OCI-LY1 (cell line): ENCODE measurements around the gene KDM1A.

Source experiments
- H2AFZ ChIP-seq: fragments of 200-600 bp; sonication (generic), shearing (Covaris generic); 2 replicates; pipeline ENCODE4 v1.6.0; 2014; ENCODE audit warnings: antibody characterized with exemption, mild to moderate bottlenecking, low read length
- H3F3A ChIP-seq: fragments of 200-600 bp; sonication (generic), shearing (Covaris generic); 2 replicates; pipeline ENCODE4 v1.6.0; 2014; ENCODE audit warnings: mild to moderate bottlenecking, antibody characterized with exemption, low read length, moderate library complexity; ENCODE audit not compliant: insufficient read depth
- H3K27ac ChIP-seq: fragments of 200-600 bp; sonication (generic); 2 replicates; pipeline ENCODE4 v1.5.1; 2014; ENCODE audit warnings: low read length, mixed run types, mild to moderate bottlenecking, low read depth; ENCODE audit not compliant: poor library complexity, severe bottlenecking
- H3K27me3 ChIP-seq: fragments of 200-600 bp; sonication (generic); 2 replicates; pipeline ENCODE4 v1.6.0; 2014; ENCODE audit warnings: antibody characterized with exemption, mild to moderate bottlenecking, low read length, moderate library complexity; ENCODE audit not compliant: insufficient read depth
- H3K36me3 ChIP-seq: fragments of 200-600 bp; sonication (generic); 2 replicates; pipeline ENCODE4 v1.6.1; 2014; ENCODE audit warnings: mild to moderate bottlenecking, antibody characterized with exemption, low read length, moderate library complexity, mixed read lengths; ENCODE audit not compliant: insufficient read depth
- H3K4me1 ChIP-seq: fragments of 200-600 bp; sonication (generic); 2 replicates; pipeline ENCODE4 v1.5.1; 2014; ENCODE audit warnings: mild to moderate bottlenecking, low read length, moderate library complexity; ENCODE audit not compliant: insufficient read depth, severe bottlenecking
- H3K4me2 ChIP-seq: fragments of 200-600 bp; sonication (generic), shearing (Covaris generic); 2 replicates; pipeline ENCODE4 v1.6.1; 2014; ENCODE audit warnings: low read length
- H3K4me3 ChIP-seq: fragments of 200-600 bp; sonication (generic); 2 replicates; pipeline ENCODE4 v1.5.1; 2014; ENCODE audit warnings: low read length, low read depth, mild to moderate bottlenecking, mixed read lengths; ENCODE audit not compliant: poor library complexity, severe bottlenecking
- H3K79me2 ChIP-seq: fragments of 200-600 bp; shearing (Covaris generic); 2 replicates; pipeline ENCODE4 v1.6.1; 2016; ENCODE audit warnings: mixed run types, low read length, mixed read lengths; ENCODE audit not compliant: insufficient read depth
- H3K9ac ChIP-seq: fragments of 200-600 bp; sonication (generic), shearing (Covaris generic); 2 replicates; pipeline ENCODE4 v1.6.1; 2014; ENCODE audit warnings: mild to moderate bottlenecking, low read length, mixed read lengths
- H3K9me2 ChIP-seq: fragments of 200-600 bp; sonication (generic), shearing (Covaris generic); 2 replicates; pipeline ENCODE4 v1.6.1; 2014; ENCODE audit warnings: low read depth, mild to moderate bottlenecking, low read length, mixed read lengths
- H3K9me3 ChIP-seq: fragments of 200-600 bp; shearing (Covaris generic); 2 replicates; pipeline ENCODE4 v1.6.1; 2014; ENCODE audit warnings: low read length, mixed read lengths
- H4K20me1 ChIP-seq: fragments of 200-600 bp; sonication (generic), shearing (Covaris generic); 2 replicates; pipeline ENCODE4 v1.6.0; 2016; ENCODE audit warnings: mild to moderate bottlenecking, low read length; ENCODE audit not compliant: insufficient read depth
- EZH2 ChIP-seq: fragments of 200-600 bp; sonication (generic), shearing (Covaris generic); IDR thresholded peaks from 2 replicates; pipeline ENCODE4 v1.8.0; 2017; ENCODE audit warnings: borderline replicate concordance, mixed run types, mild to moderate bottlenecking, antibody characterized with exemption, low read length, moderate library complexity, mixed read lengths
- TF ChIP-seq, protein P1 (sequence below): fragments of 200-600 bp; sonication (generic), shearing (Covaris generic); IDR thresholded peaks from 2 replicates; pipeline ENCODE4 v1.5.1; 2017; ENCODE audit warnings: mild to moderate bottlenecking, antibody characterized with exemption, low read length, moderate library complexity, mixed read lengths

The KDM1A gene

GRCh38 chr1:23023174-23023845 is 4.0 kb downstream of the KDM1A start:
- no peak for TF ChIP-seq EZH2
- TF ChIP-seq, protein P1, sequence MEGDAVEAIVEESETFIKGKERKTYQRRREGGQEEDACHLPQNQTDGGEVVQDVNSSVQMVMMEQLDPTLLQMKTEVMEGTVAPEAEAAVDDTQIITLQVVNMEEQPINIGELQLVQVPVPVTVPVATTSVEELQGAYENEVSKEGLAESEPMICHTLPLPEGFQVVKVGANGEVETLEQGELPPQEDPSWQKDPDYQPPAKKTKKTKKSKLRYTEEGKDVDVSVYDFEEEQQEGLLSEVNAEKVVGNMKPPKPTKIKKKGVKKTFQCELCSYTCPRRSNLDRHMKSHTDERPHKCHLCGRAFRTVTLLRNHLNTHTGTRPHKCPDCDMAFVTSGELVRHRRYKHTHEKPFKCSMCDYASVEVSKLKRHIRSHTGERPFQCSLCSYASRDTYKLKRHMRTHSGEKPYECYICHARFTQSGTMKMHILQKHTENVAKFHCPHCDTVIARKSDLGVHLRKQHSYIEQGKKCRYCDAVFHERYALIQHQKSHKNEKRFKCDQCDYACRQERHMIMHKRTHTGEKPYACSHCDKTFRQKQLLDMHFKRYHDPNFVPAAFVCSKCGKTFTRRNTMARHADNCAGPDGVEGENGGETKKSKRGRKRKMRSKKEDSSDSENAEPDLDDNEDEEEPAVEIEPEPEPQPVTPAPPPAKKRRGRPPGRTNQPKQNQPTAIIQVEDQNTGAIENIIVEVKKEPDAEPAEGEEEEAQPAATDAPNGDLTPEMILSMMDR: no peak

DNA sequence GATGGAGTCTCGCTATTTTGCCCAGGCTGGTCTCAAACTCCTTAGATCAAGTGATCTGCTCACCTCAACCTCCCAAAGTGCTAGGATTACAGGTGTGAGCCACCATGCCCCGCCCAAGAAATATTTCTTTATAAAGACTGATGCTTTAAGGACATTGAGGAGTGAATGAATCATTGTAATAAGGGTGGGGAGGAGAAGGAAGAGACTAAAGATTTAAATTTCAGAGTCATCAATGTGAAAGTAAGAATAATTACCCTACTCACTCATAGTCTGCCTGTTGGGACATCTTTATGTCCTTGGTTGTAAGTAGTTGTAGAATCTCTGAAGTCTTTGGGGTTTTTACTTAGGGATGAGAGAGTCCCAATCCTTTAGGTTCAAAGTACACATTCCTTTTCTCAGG is 7.3 kb downstream of the KDM1A start:
- H3K79me2 ChIP-seq: peaks cover 96% of the 10 kb centered on the region
- no peak for TF ChIP-seq EZH2
- TF ChIP-seq, protein P1: no peak
- peaks cover 25% of the 10 kb centered on the region for H3K36me3 ChIP-seq
- no peaks in the 10 kb centered on the region for H3K27me3 ChIP-seq
- no peaks in the 10 kb centered on the region for H4K20me1 ChIP-seq
- no peaks in the 10 kb centered on the region for H3K4me1 ChIP-seq
- no peak overlapping the region for H3K27ac ChIP-seq
- H3K9me2 ChIP-seq: no peaks in the 10 kb centered on the region
- H3K9ac ChIP-seq: no peak overlapping the region
- peaks cover 6% of the 10 kb centered on the region; the same call in 1 of the 2 replicates for H3K9me3 ChIP-seq
- no peak overlapping the region for H2AFZ ChIP-seq
- H3K4me2 ChIP-seq: no peak overlapping the region
- no peak overlapping the region for H3K4me3 ChIP-seq
- H3F3A ChIP-seq: no peaks in the 10 kb centered on the region

More at GRCh38 chr1:23023174-23023845, 4.0 kb downstream of the KDM1A start:
- no peaks in the 10 kb centered on the region for H3K27me3 ChIP-seq
- H3F3A ChIP-seq: no peaks in the 10 kb centered on the region
- no peaks in the 10 kb centered on the region for H4K20me1 ChIP-seq
- peaks cover 6% of the 10 kb centered on the region; the same call in 1 of the 2 replicates for H3K9me3 ChIP-seq
- peaks cover 12% of the 10 kb centered on the region; the same call in 1 of the 2 replicates for H3K36me3 ChIP-seq
- H3K4me3 ChIP-seq: no peak overlapping the region
- H3K4me1 ChIP-seq: peaks cover 16% of the 10 kb centered on the region
- no peak overlapping the region for H3K27ac ChIP-seq
- no peaks in the 10 kb centered on the region for H3K9me2 ChIP-seq
- no peak overlapping the region for H2AFZ ChIP-seq
- no peak overlapping the region for H3K9ac ChIP-seq
- H3K79me2 ChIP-seq: peaks cover 82% of the 10 kb centered on the region
- no peak overlapping the region for H3K4me2 ChIP-seq

- H3K4me3 ChIP-seq: no peak overlapping the region
- no peaks in the 10 kb centered on the region for H3F3A ChIP-seq
- H3K9me3 ChIP-seq: peaks cover 4% of the 10 kb centered on the region; the same call in 1 of the 2 replicates
- no peaks in the 10 kb centered on the region for H3K4me1 ChIP-seq
- H4K20me1 ChIP-seq: 0 out of 2 replicates have a peak, but pooled peaks cover 2% of the 10 kb centered on the region
- H3K79me2 ChIP-seq: peaks cover 97% of the 10 kb centered on the region
- peaks cover 18% of the 10 kb centered on the region for H3K36me3 ChIP-seq
- no peak overlapping the region for H2AFZ ChIP-seq
- no peak overlapping the region for H3K9ac ChIP-seq
- H3K4me2 ChIP-seq: no peak overlapping the region
- no peaks in the 10 kb centered on the region for H3K27me3 ChIP-seq
- TF ChIP-seq, protein P1: no peak
- TF ChIP-seq EZH2: no peak
- H3K27ac ChIP-seq: no peak overlapping the region
- H3K9me2 ChIP-seq: no peaks in the 10 kb centered on the region
These were observed 8.2 kb downstream of the KDM1A start for GRCh38 chr1:23027352-23027907.
